ENCODE measurements around the gene RAP1A. TPM values are rescaled to one million over a fixed set of nuclear protein-coding genes. Genes with fewer than 3 reads are reported as not detected.
A peak's percentile ranks its signal among the peaks of the same experiment; 100 is the strongest.

The RAP1A gene
- total RNA-seq, 1 experiment from 2014 or later = 33.2 TPM

GRCh38 chr1:111709986-111710385 lies 90.4 kb downstream of the RAP1A start:
- Mint-ChIP-seq H3K9me3 (ENCODE audit: low read depth, unreplicated experiment) (no peaks in the 10 kb centered on the region), H3K27me3 (ENCODE audit: unreplicated experiment) (no peaks in the 10 kb centered on the region), H3K4me1 (ENCODE audit: low read depth, unreplicated experiment) (no peaks in the 10 kb centered on the region), H3K27ac (ENCODE audit: unreplicated experiment) (no peak overlapping the region), H3K4me3 (ENCODE audit: low read depth, unreplicated experiment) (no peak overlapping the region), H3K36me3 (ENCODE audit: insufficient read depth, unreplicated experiment) (no peaks in the 10 kb centered on the region)
- DNase-seq = no peak
- intact Hi-C loops (cut with micrococcal nuclease; ENCODE audit: unreplicated experiment) = loop anchor here (5.0 kb wide), 1 partner anchor 37 kb away; no protein-coding TSS in a partner anchor
- TF ChIP-seq, protein P1, sequence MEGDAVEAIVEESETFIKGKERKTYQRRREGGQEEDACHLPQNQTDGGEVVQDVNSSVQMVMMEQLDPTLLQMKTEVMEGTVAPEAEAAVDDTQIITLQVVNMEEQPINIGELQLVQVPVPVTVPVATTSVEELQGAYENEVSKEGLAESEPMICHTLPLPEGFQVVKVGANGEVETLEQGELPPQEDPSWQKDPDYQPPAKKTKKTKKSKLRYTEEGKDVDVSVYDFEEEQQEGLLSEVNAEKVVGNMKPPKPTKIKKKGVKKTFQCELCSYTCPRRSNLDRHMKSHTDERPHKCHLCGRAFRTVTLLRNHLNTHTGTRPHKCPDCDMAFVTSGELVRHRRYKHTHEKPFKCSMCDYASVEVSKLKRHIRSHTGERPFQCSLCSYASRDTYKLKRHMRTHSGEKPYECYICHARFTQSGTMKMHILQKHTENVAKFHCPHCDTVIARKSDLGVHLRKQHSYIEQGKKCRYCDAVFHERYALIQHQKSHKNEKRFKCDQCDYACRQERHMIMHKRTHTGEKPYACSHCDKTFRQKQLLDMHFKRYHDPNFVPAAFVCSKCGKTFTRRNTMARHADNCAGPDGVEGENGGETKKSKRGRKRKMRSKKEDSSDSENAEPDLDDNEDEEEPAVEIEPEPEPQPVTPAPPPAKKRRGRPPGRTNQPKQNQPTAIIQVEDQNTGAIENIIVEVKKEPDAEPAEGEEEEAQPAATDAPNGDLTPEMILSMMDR (IDR thresholded peaks at IDR 0.05; ENCODE audit: unreplicated experiment) = no peak
- CTCF ChIA-PET = interaction anchor here (0.6 kb wide), 1 partner anchor 22 kb away, joined by 3 read pairs; no protein-coding TSS in a partner anchor
- no TSS peak for BruUV-seq (replicated peaks)

- no TSS peak for BruUV-seq (replicated peaks)
- intact Hi-C loops (cut with micrococcal nuclease; ENCODE audit: unreplicated experiment) = no loop called here
- Mint-ChIP-seq H3K27ac (ENCODE audit: unreplicated experiment) (no peak overlapping the region), H3K9me3 (ENCODE audit: low read depth, unreplicated experiment) (no peaks in the 10 kb centered on the region), H3K27me3 (ENCODE audit: unreplicated experiment) (peaks cover 14% of the 10 kb centered on the region), H3K36me3 (ENCODE audit: insufficient read depth, unreplicated experiment) (peaks cover 4% of the 10 kb centered on the region), H3K4me1 (ENCODE audit: low read depth, unreplicated experiment) (peaks cover 11% of the 10 kb centered on the region), H3K4me3 (ENCODE audit: low read depth, unreplicated experiment) (no peak overlapping the region)
- TF ChIP-seq, protein P1 (IDR thresholded peaks at IDR 0.05; ENCODE audit: unreplicated experiment) = no peak
- DNase-seq = no peak
- CTCF ChIA-PET = no interaction called here
Measured at GRCh38 chr1:111716333-111716732, 96.7 kb downstream of the RAP1A start.

- Mint-ChIP-seq H3K27me3 (ENCODE audit: unreplicated experiment) (peaks cover 19% of the 10 kb centered on the region), H3K4me3 (ENCODE audit: low read depth, unreplicated experiment) (no peak overlapping the region), H3K4me1 (ENCODE audit: low read depth, unreplicated experiment) (peaks cover 11% of the 10 kb centered on the region), H3K36me3 (ENCODE audit: insufficient read depth, unreplicated experiment) (peaks cover 4% of the 10 kb centered on the region), H3K9me3 (ENCODE audit: low read depth, unreplicated experiment) (no peaks in the 10 kb centered on the region), H3K27ac (ENCODE audit: unreplicated experiment) (peak overlapping the region; percentile 3)
- intact Hi-C loops (cut with micrococcal nuclease; ENCODE audit: unreplicated experiment) = no loop called here
- DNase-seq = no peak
- BruUV-seq (replicated peaks) = no TSS peak
- CTCF ChIA-PET = no interaction called here
- TF ChIP-seq, protein P1 (IDR thresholded peaks at IDR 0.05; ENCODE audit: unreplicated experiment) = no peak
Measured at GRCh38 chr1:111717450-111717849, 97.9 kb downstream of the RAP1A start.

- TF ChIP-seq, protein P1 (IDR thresholded peaks at IDR 0.05; ENCODE audit: unreplicated experiment) = no peak
- no TSS peak for BruUV-seq (replicated peaks)
- peaks cover 32% of the 10 kb centered on the region for H3K27me3 Mint-ChIP-seq (ENCODE audit: unreplicated experiment)
- no peak overlapping the region for H3K4me3 Mint-ChIP-seq (ENCODE audit: low read depth, unreplicated experiment)
- intact Hi-C loops (cut with micrococcal nuclease; ENCODE audit: unreplicated experiment) = no loop called here
- no peaks in the 10 kb centered on the region for H3K9me3 Mint-ChIP-seq (ENCODE audit: low read depth, unreplicated experiment)
- H3K36me3 Mint-ChIP-seq (ENCODE audit: insufficient read depth, unreplicated experiment) = peaks cover 4% of the 10 kb centered on the region
- H3K27ac Mint-ChIP-seq (ENCODE audit: unreplicated experiment) = no peak overlapping the region
- CTCF ChIA-PET = no interaction called here
- peaks cover 11% of the 10 kb centered on the region for H3K4me1 Mint-ChIP-seq (ENCODE audit: low read depth, unreplicated experiment)
- DNase-seq = no peak
Measured at GRCh38 chr1:111719135-111719534, 99.5 kb downstream of the RAP1A start.
